Measurements from ENCODE around the gene KCTD10.
A peak's percentile ranks its signal among the peaks of the same experiment; 100 is the strongest.

The KCTD10 gene, protein sequence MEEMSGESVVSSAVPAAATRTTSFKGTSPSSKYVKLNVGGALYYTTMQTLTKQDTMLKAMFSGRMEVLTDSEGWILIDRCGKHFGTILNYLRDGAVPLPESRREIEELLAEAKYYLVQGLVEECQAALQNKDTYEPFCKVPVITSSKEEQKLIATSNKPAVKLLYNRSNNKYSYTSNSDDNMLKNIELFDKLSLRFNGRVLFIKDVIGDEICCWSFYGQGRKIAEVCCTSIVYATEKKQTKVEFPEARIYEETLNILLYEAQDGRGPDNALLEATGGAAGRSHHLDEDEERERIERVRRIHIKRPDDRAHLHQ

DNA sequence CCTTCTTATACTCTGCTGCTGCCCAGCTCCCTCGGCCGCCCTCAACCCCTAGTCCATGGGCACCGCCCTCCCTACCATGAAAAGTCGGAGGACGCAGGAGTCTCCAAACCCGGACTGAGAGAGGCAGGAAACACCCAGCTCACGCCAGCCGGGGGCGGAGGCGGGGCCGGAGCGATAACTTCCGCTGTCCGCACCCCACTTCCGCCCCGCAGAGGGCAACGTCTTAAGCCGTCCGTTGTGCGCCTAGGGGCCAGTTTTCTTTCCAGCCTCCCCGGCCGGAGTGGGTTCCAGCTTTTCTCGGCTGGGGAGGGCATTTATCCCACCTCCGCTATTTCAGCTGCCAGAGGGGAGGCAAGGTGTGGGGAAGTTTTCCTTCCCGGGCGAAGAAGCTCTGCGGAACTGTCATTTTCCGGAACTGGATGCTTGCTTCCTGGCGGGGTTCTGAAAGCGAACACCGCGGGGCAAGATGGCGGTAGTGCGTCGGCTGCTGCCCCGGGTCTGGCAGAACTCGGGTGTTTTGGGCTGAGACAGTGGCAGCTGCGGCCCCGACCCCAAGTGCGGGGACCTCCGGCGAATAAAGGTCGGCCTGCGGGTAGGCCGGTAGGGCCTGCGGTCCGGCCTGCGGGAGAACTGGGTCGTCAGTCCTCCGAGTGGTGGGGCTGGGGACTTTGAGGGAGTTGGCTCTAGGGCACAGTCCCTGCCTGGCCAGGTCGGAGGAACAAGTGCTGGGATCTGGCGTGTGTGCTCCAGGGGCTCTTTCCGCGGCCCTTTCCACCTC lies at the start of gene KCTD10, which contains the start of gene UBE3B:
TSS of gene KCTD10 (minus strand) at position 116 of the 778 bp plus-strand sequence. CDS start at position 78, 38 bp downstream.
TSS of gene UBE3B (plus strand) at position 450 of the 778 bp plus-strand sequence. CDS start 5,918 bp downstream, outside the sequence.
- peak; percentile 94 to 98 for ATAC-seq

DNA sequence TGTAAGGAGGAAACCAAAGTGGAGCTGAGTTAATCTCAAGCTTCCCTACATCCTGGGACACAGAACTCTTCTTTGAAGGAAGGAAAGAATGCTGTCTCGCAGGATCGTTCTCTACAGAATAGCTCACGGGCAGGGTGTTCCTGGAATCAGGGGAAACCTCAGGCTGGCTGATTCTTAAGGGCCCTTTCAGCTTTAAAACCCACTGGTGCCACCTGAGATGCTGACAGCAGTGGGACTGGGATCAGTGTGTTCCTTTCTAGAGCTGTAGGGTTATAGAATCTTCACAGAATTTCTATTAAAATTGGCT lies 48.1 kb upstream of the KCTD10 start:
- no peak for ATAC-seq

GRCh38 chr12:109524466-109525278 lies 47.6 kb upstream of the KCTD10 start:
- no peak for ATAC-seq

GRCh38 chr12:109523504-109523903 lies 46.4 kb upstream of the KCTD10 start:
- no peak for ATAC-seq

- no peak for ATAC-seq
These were observed 46.0 kb upstream of the KCTD10 start for GRCh38 chr12:109523071-109523470.

DNA sequence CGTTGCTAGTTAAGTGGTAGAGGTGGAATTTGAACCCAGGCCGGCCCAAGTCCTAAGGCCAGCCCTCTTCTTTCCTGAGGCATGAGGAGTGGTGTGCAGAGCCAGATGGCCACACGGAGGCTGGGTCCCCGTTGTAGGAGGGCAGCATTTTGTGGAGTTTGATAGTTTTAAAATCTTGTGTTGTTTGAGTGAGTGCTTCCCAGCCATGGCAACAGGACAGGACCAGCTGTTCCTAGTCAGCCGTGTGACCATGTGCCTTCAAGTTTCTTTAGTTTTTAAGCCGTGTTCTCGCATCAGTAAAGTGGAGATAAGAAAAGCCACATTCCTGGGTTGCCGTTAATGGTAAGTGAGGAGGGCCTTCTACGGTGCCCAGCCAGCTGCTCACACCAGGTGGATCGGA lies 44.7 kb upstream of the KCTD10 start:
- no peak for ATAC-seq

DNA sequence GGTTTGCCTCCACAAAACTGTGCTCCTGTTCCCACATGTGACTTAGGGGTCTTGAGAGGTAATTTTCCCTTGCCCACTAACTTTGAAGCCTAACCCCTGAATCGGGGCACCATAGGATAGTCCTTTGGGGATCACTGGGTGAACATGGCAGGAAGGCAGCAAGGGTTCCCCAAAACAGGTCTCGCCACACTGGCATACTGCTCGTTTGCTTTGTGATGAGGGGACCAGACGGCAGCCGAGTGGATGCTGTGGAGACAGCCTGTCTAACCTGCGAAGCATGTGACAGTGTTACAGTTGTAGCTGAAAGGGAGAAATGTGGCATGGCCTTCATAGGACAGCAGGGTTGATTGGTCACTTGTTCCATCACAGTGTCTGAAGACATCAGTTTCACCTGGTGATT lies 42.7 kb upstream of the KCTD10 start:
- ATAC-seq: no peak

DNA sequence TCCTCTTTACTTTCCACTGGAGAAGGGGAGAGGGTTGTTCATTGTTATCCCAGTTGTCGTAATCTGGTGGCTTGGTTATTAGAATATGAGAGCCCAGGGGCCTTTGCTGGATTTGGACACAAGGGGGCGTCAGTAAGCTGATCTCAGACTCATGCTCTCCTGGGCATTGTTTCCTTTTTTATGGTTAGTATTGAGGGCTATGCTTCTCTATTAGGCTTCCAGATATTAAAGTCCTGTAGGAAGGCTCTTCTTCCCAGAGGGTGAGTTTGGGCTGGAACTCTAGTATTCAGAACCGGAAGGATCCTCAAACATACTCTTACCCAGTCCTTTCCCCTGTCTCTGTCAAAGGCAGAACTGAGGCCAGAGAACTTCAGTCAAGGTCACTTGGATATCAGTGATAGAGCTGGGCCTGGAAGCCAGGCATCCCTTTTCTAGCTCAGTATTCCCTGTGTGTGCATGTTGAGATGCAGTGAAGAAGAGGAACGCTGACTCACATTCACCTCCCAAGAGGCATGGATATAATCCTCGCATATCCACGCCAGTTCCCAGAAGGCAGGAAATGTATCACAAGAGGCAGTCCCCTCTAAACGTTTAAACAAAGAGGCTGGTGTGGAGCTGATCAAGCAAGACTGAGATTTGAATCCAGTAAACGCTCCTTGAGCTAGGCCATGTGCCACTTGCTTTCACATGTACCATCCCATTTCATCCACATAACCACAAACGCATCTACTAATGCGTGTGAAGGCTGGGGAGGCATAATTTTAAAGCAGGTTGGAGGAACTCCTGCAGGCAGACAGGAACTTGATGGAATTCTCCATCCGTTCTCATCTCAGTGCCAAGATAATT lies 41.9 kb upstream of the KCTD10 start:
- no peak for ATAC-seq

DNA sequence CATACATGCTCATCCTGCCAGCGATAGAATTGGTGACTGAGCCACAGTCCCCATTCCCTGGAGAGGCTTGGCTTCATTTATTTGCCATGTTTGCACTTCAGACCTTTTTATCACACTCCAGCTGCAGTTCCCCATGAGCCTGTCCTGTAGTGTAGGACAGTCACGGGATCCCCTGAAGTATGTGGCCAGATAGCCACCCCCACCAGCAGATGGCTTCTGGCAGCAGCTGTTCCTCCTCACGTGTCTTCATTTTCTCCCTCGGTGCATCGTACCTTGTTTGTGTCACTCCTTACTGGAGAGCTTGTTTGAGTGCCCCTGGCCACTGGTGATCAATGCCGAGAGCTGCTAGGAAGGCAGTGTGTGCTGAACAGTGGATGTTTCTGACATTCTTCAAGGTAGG lies 40.5 kb upstream of the KCTD10 start:
- ATAC-seq: no peak

- no peak for ATAC-seq
These were observed 36.9 kb upstream of the KCTD10 start for GRCh38 chr12:109513977-109514376.

DNA sequence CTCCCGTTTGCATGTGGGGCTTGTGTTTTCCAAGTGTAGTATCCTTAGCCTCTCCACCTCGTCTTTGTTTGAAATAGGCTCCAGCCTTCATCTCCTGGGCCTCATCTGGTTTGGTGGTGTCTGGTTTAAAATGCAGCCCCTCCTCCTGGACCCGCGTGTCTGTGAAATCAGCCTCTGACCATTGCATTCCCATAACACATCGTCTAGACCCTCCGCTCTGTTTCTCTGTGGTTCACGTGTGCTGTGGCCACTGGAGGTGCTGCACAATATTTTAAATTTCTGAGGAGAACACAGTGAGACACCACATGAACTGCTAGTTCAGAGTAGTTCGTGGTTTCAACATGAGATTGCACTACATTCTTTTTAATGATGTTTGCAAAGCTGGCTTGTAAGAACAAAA lies 36.0 kb upstream of the KCTD10 start:
- ATAC-seq: no peak

- ATAC-seq: no peak
These were observed 35.5 kb upstream of the KCTD10 start for GRCh38 chr12:109512608-109513007.

- no peak for ATAC-seq
These were observed 33.1 kb upstream of the KCTD10 start for GRCh38 chr12:109510196-109510595.

GRCh38 chr12:109504068-109504467 lies 27.0 kb upstream of the KCTD10 start:
- ATAC-seq: no peak

GRCh38 chr12:109503611-109504010 lies 26.5 kb upstream of the KCTD10 start:
- no peak for ATAC-seq

- ATAC-seq: no peak
These were observed 25.2 kb upstream of the KCTD10 start for GRCh38 chr12:109502332-109502731.

- no peak for ATAC-seq
These were observed 24.2 kb upstream of the KCTD10 start for GRCh38 chr12:109501299-109501698.

DNA sequence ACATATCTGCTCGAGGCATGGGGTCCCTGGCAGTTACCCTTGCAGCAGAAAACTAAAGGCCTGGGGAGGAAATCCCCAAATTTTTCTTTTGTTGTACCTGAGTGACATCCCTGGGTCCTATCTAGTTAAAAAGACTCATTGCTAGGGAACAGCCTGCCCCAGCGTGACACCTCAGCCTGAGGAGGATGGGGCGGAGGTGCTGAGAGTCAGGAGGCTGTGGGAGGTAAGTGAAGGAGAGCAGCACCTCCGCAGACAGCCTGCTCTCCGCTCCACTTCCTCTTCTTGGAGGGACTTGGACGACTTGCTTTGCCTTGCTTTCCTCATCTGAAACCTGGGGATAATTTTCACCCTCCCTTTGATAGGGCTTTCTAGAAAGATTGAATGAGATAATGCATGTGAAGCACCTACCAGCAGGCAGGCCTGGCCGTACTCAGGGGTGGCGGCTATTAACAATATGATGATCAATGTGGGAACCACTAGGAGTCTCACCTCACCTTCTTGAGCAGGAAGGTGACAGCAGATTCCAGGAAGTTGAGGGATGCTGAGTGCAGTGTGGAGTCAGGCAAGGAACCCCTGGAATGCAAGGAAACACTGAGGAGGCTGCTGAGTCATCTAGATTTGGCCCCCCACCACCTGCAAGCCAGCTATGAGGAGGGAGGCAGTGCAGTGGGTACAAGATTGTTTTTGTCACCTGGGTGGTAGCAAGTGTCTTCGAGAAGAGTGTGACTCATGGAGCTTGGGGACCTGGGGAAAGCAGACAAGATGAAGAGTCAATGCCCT lies 23.5 kb upstream of the KCTD10 start:
- no peak for ATAC-seq

DNA sequence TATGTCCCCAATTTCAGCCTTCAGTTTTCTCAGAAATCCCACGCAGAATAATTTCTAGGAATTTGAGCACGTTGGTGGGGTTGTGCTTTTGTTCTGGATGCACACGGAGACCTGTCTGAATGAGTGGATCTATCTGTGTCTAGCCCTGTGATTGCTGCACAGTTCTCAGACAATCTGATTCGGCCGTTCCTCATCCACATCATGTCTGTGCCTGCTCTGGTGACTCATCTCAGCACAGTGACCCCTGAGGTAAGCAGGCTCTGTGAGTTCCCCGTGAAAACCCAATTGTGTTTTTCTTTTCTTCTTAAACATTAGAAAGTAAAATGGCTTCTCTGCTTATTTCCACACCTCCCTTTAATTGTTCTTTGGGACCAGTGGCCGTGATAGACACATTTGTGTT lies 20.6 kb upstream of the KCTD10 start:
- no peak for ATAC-seq

DNA sequence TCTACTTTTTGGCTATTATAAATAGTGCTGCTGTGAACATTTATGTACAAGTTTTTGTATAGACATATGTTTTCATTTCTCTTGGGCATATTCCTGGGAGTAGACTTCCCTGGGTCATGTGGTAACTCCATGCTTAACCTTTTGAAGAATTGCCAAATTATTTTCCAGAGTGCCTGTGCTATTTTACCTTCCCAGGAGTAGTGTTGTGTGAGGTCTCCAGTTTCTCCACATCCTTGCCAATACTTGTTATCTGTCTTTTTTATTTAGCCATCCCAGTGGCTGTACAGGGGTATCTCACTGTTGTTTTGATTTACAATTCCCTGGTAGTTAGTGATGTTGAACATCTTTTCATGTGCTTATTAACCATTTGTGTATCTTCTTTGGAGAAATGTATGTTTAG lies 19.2 kb upstream of the KCTD10 start:
- no peak for ATAC-seq

DNA sequence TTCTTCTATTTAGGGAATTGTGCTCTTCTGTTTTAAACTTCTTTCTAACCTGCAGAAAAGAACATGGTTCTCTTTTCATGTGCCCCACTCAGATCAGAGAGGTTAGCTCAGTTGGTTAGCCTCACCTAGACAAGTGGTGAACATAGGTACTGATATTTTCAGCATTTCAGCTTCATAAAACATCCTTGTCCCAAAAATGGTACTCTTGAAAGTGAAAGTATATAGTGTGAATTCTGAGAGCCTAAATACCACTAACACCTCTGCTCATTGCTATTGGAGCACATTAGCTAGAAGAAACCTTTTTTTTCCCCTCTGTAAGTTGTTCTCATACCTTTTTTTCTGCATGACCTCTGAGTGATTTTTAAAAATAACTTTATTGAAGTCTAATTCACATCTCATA lies 17.9 kb upstream of the KCTD10 start:
- ATAC-seq: no peak

All from activated CD4-positive, CD25-positive, alpha-beta regulatory T cell treated with anti-CD3 and anti-CD28 coated beads, Interleukin-2, amount 50 U/mL, for 24 hours (primary cell).